ENCODE data around the gene TTLL11. TPM values are rescaled to one million over a fixed set of nuclear protein-coding genes. Genes with fewer than 3 reads are reported as not detected.

TTLL11 gene
- total RNA-seq, 1 experiment from 2014 or later = 7.1 TPM

GRCh38 chr9:121778252-121779225 is 314.6 kb downstream of the TTLL11 start:
- no peak for DNase-seq (ENCODE audit: low read depth)

DNA sequence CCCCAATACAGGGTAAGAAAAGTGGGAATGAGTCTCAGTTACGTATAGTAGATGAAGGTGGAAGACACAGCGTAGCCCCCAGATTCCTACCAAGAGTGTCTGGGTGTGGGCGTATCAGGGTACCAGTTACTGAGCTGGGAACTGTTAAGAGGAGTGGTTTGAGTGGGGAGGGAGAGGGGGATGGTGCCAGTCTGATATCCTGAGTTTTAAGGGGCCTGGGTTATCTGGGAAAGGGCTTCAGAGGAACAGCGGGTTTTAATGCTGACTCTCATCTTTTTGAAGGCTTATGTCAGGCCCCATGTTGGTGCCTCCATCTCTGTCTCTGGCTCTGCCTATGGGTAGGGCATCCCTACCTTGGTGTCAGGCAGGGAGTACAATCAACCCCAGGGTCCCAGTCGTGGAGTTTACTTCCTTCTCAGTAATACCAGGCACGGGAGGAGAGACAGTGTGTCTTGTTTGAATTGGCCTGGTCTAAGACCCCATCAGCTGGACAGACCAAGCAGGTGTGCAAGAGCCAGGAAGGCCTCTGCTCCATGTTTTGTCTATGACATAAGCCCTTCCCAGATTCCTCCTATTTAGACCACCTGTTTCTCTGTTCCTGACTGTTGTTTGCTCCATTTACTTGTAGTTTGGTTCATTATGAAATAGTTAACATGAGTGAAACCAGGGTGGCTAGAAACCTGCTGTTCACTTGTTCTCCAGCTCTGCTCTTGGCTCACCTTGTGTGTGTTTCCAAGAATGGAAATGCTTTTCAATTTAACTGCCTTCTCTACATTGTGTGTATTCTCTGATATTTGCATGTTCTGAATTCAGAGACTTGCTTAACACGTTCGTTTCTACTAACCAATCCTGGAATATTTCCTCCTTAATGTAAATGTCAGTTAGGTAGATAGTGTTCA is 316.1 kb downstream of the TTLL11 start:
- no peak for DNase-seq (ENCODE audit: low read depth)

GRCh38 chr9:121776001-121776738 is 316.9 kb downstream of the TTLL11 start:
- DNase-seq (ENCODE audit: low read depth) = no peak

- DNase-seq (ENCODE audit: low read depth) = no peak
Measured at GRCh38 chr9:121774715-121775613, 318.1 kb downstream of the TTLL11 start.

- DNase-seq (ENCODE audit: low read depth) = no peak
Measured at GRCh38 chr9:121773954-121774714, 319.0 kb downstream of the TTLL11 start.

GRCh38 chr9:121773286-121773953 is 319.7 kb downstream of the TTLL11 start:
- DNase-seq (ENCODE audit: low read depth) = no peak

- DNase-seq (ENCODE audit: low read depth) = no peak
Measured at GRCh38 chr9:121772600-121773285, 320.4 kb downstream of the TTLL11 start.

Small RNAs within 50 kb of the gene (small RNA-seq; reads per million reads assigned to genes)
- gene MIR4478 = not detected

Other genes with a start within 250 kb of the TTLL11 start
- 60.8 and 76.1 TPM in 2 replicates for gene NDUFA8, start 66.5 kb upstream of the TTLL11 start, total RNA-seq (2014; rRNA removed; shearing (Covaris generic))
- gene MORN5, start 66.6 kb upstream of the TTLL11 start, total RNA-seq (2014; rRNA removed; shearing (Covaris generic)) = not detected in 2 replicates
- gene LHX6, start 135.6 kb upstream of the TTLL11 start, total RNA-seq (2014; rRNA removed; shearing (Covaris generic)) = 0.77 and 1.4 TPM in 2 replicates
- gene RBM18, start 171.5 kb upstream of the TTLL11 start, total RNA-seq (2014; rRNA removed; shearing (Covaris generic)) = 12.7 and 12.8 TPM in 2 replicates
- gene MRRF, start 171.6 kb upstream of the TTLL11 start, total RNA-seq (2014; rRNA removed; shearing (Covaris generic)) = 65.7 and 91.5 TPM in 2 replicates

Data from HT1080 (cell line).